Measurements from ENCODE around the gene MBNL1.

Gene MBNL1

DNA sequence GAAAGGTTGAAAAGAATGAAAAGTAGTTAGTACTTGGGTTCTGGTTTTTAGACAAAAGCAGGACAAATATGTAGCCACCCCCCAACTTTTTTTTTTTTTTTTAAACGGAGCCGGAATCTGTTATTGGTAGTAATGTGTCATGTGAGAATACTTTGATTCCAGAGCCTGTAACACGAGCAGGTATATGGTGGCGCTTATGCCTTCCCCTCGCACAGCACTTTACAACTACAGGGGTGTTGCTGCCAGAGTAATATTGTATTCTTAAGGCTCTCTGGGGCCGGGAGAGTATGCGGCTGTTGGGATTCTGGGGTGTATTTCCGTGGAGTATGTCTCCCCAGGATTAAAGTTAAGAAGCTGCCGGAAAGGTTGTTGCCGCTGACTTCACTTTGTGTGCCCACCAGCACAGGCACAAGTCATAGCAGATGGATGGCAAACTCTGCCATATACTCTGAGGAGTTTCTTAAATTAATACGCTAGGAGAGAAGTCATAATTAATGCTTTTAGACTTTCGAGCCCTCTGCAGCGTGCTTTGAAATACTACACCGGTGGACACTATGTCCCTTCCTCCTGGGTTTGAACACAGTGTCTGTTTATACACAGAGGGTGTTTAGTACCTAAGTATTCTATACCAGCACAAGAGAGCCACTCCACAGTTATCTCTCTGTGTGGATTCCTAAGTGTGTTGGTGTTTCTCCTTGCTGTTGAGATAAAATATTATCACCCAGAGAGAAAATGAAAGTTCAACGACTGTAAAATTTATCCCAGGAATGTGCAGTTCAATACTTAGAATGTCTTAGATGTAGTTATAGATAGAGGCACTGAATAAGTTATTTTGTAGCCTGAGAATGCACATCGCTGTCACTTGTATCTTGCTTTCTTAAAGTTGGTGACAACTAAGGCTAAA, 1.4 kb downstream of the MBNL1 start:
- H3K4me3 ChIP-seq (ENCODE audit: low read depth, low read length) = peak overlapping the region; percentile 76
- peak; percentile 47 for DNase-seq (ENCODE audit: low read depth)

DNA sequence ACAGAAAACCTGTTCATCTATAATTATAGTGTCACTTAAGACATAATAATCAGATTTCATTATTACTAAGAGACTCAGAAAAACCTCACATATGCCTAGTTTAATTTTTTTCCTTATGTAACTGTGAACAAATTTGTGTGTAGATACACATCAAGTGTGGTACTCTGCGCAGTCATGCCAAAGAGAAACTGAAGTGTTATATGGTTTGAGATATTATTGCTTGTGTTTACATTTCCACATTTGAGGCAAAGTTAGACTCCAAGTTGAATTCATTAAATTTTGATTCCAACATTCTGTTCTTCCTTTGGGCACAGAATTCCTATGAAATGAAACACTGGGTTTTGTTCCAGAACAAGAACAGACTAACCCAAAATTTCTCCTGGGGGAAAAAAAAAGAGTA, 2.2 kb downstream of the MBNL1 start:
- peak overlapping the region; percentile 76 for H3K4me3 ChIP-seq (ENCODE audit: low read depth, low read length)
- no peak for DNase-seq (ENCODE audit: low read depth)

DNA sequence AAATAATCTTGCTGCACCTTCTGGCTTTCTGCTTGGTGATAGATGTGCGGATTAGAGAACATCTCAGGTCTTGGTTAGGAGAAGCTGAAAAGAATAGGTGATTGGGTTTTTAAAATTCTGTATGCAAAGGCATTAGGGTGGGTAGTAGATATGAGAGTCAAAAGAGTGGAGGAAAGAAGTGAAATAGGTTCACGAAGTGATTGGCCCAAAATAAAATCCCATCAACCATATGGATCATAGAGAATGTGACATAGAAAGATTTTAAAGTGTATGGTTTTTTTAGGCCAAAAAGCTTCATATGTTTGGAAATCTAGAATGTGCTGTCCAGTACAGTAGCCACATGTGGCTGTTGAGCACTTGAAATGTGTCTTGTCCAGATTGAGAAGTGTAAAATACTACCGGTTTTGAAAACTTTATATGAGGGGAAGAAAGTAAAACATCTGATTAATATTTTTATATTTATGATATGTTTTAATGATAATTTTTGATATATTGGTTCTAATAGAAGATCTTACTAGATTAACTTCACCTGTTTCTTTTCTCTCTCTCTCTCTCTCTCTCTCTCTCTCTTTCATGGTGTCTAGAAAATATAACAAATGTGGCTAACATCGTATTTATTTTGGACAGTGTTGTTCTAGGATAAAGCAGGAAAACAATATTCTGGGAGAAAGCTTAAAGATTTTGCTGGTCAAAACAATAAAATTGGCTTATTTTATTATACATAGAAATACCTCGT, 2.9 kb downstream of the MBNL1 start:
- H3K4me3 ChIP-seq (ENCODE audit: low read depth, low read length) = peak overlapping the region; percentile 76
- no peak for DNase-seq (ENCODE audit: low read depth)

DNA sequence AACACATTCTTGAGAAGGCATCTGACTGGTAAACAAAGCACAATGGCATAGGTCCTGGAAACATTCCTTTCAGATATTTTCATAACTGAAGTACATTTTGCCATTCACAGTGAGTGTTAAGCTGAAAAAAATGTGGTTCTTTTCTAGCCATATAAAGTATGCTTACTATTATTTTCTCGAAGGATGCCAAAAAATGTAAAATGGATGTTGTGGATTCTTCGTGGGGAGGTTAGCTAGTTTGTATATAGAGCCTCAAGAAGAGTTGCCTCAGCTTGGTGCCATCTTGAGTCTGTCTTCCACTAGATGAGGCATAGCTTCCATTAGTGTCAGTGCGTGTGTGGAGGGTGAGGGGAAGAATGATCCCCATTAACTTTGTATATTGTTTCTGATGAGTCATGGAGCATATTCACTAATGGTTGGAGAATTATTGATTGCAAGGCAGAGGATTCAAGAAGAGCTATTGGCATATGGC, 4.1 kb downstream of the MBNL1 start:
- no peak overlapping the region for H3K4me3 ChIP-seq (ENCODE audit: low read depth, low read length)
- peak; percentile 61 for DNase-seq (ENCODE audit: low read depth)

DNA sequence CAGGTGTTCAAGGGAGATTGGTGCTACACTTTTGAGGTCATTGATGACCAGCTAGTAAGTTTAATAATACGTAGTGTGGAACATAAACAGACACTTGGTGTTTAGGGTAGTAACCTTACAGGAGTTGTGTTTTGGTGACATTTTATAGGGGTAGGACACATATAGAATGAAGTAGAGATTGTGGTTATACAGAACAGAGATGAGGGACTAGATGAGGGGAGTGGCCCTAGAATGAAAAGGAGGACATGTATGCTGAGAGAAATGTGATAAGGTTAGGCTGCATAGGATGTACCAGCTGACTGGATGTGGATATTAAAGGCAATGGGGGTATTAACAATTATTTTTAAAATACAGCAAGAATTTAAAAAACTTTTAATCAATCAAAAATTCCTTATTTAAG, 8.0 kb downstream of the MBNL1 start:
- no peak overlapping the region for H3K4me3 ChIP-seq (ENCODE audit: low read depth, low read length)
- no peak for DNase-seq (ENCODE audit: low read depth)

DNA sequence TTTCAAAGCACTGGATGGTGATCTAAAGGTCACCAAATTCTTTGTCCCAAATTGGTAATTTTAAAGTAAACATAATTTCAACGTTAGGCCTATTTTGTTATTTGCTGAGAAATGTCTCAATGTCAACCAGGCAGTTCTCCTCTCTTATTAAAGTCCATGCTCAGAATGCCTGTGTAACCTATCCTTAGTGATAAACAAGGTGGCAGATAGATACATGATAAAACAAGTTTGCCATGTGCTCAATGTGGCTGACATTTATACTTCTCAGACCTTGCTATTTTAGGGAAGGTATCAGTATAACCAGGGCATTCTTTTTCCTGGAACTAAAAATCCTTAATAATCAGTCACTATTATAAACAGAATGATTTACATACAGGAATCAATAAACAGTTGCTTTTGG, 8.5 kb downstream of the MBNL1 start:
- H3K4me3 ChIP-seq (ENCODE audit: low read depth, low read length) = no peak overlapping the region
- DNase-seq (ENCODE audit: low read depth) = no peak

DNA sequence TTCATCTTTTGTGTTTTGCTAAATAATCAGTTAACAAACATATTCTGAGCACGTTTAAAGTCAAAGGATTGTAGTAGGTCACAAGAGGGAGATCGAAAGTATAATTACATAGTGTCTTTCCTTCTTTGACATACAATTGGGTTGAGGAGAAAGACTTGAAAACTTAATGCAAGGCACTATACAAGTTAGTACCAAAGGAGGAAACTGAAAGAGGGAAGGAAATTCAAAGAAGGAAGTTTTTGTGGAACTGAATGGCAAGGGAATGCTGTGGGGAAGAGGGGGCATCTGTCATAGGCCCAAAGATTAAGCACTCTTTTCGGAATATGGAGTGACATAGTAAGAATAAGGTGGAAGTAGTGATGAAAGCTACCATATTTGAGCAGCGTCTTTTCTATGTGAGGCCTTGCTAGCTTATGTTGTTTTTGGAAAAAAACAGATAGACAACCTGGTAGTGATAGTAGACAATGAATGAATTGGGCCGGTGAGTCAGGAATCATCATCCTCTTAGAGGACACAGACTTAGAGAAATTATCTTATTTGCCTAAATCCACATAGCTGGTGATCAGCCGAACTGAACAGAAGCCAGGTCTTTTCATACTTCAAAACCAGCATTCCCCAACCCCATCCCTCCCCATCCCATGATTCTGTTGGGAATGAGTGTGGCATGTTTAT, 10.2 kb downstream of the MBNL1 start:
- no peak overlapping the region for H3K4me3 ChIP-seq (ENCODE audit: low read depth, low read length)
- no peak for DNase-seq (ENCODE audit: low read depth)

DNA sequence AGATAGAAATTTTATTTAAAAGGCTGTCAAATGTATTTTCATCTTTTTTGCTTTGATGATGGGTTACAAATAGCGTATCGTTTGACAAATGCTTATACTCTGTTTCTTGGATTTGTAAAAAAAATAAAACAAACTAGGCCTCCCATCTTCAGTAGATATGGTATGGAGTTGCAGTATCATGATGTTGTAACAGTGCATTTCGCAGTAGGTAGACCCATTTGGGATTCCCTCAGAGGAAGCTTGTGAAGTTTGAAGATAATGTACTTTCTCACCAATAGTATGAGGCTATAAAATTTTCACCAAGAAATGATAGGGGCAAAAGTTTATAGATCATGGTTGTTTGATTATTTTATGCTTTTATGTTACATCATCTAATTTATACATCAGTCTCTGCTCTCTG, 10.8 kb downstream of the MBNL1 start:
- DNase-seq (ENCODE audit: low read depth) = no peak
- no peak overlapping the region for H3K4me3 ChIP-seq (ENCODE audit: low read depth, low read length)

DNA sequence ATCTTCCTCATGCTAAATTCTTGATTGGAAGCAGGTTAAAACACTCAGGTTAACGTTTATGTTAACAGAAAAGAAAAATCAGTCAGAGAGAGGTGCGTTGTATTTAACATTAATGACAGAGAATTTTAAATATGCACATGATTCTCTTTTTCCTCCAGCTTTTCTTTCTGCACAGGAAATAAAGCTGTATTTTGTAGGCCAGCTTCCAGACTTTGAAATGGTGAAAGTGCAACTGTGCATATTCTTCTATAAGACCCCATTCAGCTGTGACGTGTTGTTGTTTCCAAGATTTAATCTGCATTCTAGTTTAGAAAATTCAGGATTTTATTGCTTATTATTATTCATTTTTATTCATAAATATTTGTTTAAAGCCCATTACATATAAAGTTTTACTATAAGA, 11.8 kb downstream of the MBNL1 start:
- DNase-seq (ENCODE audit: low read depth) = no peak
- no peak overlapping the region for H3K4me3 ChIP-seq (ENCODE audit: low read depth, low read length)

DNA sequence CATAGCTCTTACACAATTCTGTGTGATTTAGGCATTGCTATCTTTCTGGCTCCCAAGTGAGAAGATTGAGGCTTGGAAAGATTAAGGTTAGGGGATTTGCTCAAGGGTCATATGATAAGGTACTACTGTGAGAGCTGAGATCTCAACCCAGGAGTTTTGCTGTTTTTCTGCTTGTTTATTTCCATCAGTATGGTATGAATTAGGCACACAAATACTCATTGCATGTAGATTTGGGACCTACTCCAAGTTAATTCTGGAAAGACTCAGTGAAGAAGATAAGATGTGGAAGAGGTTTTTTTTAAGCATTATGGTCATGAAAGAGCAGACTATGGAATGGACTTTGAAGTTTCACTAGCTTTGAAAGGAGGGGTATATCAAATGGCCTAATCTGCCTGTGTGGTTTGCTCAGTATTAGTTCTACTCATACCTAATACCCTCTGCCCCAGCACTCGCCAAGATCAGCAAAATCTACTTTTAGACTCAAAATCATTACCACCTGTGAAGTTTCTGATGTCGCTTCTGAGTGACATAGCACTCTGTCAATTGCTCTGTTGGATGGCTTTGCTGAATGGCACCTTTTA, 12.5 kb downstream of the MBNL1 start:
- DNase-seq (ENCODE audit: low read depth) = no peak
- H3K4me3 ChIP-seq (ENCODE audit: low read depth, low read length) = no peak overlapping the region

DNA sequence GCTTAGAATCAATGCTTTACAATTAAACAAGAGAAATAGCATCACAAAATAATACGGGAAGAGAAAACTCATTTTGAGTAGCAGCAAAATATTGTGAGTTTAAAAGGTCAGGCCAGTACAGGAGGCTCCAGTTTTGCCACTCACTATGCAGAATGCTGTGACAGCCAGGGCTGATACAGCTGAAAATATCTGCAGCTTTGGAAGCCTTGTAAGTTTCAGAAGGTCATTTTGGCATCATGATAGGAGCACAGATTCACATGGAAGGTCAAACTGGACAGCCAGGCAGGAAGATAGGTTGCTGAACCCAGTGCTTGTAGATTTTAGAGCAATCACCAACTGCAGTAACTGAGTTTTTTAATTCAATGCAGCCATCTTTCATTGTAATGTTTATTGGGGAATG, 14.1 kb downstream of the MBNL1 start:
- no peak overlapping the region for H3K4me3 ChIP-seq (ENCODE audit: low read depth, low read length)
- no peak for DNase-seq (ENCODE audit: low read depth)

DNA sequence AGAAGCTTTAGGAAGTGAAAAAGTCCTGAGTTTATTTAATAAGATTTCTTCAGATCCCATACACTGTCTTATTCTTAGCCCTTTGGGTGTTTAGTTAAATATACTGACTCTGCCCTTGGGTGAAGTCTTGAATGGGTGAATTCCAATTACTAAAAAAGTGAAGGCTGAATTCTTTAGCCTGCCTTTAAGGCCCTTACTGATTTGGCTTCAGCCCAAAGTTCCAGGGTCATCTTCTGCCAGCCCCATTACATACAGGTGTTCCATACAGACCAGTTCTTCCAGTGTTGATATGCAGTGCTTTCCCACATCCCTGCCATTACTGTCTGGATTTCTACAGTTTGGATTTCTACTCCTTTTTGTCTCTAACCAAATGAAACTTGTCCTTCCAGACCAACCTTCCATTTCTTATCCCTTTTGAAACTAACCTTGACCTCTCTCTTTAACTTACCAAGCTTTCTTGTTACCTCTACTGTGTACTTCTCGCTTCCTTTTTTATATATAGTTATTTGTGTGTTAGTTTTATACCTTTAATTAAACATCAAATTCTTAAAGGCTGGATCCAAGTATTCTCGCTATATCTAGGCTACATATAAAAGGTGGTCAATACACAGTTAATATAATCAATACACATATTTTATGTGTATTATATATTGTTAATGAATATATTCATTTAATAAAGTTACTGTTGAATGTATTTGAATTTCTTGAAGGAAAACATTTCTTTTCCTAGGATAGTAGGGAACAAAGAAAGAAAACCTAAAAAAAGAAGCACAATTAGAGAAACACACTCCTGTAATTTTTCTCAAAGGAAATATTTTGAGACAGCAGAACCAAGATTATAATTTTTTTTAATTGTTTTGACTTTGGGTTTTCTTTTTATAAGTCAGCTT, 15.0 kb downstream of the MBNL1 start:
- H3K4me3 ChIP-seq (ENCODE audit: low read depth, low read length) = no peak overlapping the region
- no peak for DNase-seq (ENCODE audit: low read depth)

DNA sequence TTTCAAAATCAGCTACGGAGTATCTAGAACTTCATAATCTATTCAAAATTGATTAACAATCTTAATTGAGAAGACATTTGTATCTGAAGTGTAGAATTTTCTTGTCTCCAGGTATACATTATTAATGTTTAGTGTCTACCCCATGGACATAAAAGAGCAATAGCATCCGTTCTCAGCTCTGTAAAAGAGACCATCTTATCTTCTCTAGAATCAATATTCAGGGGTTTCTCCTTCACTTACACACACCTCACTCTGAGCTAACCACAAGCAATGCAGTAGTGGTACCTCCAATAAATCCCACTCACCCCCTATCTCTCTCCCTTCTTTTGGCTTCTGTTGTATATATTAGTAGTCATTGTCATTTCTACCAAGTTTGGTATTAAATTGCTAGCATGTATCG, 16.2 kb downstream of the MBNL1 start:
- no peak for DNase-seq (ENCODE audit: low read depth)
- no peak overlapping the region for H3K4me3 ChIP-seq (ENCODE audit: low read depth, low read length)

DNA sequence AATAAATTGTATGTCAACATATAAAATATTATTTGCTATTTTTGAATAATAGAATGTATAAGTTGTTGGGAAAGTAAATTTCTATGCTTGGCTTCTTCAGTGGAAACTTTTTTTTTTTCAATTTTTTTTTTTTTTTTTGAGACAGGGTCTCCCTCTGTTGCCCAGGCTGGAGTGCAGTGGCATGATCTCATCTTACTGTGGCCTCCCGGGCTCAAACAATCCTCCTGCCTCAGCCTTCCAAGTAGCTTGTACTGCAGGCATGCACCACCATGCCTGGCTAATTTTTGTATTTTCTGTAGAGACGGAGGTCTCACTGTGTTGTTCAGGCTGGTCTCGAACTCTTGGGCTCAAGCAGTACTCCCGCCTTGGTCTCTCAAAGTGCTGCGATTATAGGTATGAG, 16.8 kb downstream of the MBNL1 start:
- DNase-seq (ENCODE audit: low read depth) = no peak
- H3K4me3 ChIP-seq (ENCODE audit: low read depth, low read length) = no peak overlapping the region

DNA sequence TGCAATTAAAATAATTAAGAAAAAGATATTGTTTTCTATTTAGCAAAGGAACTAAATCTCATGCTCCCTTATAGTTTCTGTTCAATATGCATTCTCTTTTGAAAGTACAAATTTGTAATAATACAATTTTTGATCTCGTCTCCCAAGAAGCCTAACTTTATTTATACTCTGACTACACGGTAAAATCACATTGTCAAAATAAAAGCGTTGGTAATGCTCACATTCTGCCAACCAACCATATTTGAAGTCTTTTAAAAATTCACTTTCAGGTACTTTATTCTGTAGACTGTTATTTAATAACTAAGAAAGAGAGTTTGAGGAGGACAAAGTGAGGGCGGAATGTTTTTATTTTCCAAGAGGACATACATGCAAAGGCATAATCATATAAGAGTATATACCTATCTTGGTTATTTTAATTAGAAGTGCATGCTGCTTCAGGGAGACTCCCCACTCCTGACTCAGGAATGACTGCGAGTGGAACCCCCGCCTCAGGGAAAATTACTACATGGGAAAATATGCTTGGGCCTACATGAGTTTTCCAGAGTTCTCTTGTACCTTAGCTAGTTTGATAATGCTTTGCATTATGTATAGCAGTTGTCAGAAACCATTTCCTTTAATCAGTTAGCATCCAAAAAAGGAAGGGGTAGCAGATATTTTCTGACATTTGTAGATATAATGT, 19.3 kb downstream of the MBNL1 start:
- DNase-seq (ENCODE audit: low read depth) = no peak

DNA sequence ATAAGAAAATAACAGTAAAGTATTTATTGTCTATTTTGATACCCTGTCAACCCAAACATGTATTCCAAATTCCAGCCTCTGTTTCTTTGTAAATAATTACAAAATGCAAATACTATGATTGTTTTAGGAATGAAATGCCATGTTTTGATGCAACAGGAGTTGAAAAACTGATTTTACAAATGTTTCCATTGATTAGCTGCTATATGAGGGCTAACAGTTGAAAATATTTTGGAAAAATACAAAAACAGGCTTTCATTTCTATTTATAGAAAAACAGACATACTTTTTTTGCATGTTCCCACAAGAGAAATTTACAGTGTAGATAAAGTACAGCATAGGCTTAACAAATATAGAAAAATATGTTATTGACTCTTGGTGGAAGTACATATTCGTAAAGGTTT, 20.0 kb downstream of the MBNL1 start:
- no peak overlapping the region for H3K4me3 ChIP-seq (ENCODE audit: low read depth, low read length)

More for the DNA sequence above, 19.3 kb downstream of the MBNL1 start:
- H3K4me3 ChIP-seq (ENCODE audit: low read depth, low read length) = no peak overlapping the region

DNA sequence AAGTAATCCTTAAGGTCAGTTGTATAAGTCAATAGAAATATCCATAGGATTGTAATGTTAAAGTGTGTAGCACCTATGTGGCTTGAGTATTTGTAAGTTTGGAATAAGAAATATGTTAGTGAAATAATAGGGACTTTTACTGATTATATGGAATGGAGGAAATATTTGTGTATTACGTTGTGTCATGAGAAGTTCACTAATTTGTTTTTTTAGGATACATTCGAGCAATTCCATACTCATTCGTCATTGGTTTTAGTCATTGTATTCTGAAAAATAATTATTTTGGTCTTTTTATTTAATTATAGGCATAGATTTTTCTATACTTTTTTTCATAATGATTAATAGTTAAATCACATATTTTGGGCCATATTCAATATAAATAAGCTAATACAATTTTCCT, 21.0 kb downstream of the MBNL1 start:
- H3K4me3 ChIP-seq (ENCODE audit: low read depth, low read length) = no peak overlapping the region
- DNase-seq (ENCODE audit: low read depth) = no peak

More for the DNA sequence above, 20.0 kb downstream of the MBNL1 start:
- DNase-seq (ENCODE audit: low read depth) = no peak

DNA sequence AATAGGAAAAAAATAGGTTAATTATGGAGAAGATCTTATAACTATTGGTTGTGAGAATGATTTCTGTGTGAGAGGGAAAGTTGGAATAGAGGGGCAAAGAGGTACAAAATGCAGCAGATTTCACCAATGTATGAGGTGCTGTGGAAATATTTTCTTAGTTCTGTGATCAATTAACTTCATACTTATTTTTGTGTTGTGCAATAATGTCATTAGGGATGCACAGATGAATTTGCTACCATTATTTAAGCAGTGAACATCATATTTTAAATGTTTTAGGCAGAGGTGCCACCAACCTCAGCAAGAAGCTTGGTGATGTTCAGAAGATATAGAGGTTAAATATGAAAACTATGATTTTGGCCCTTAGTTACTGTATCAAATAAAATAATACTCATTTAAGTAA, 21.6 kb downstream of the MBNL1 start:
- no peak overlapping the region for H3K4me3 ChIP-seq (ENCODE audit: low read depth, low read length)
- no peak for DNase-seq (ENCODE audit: low read depth)

All from skeletal muscle cell (primary cell).